Fibroblast of upper back skin (primary cell): ENCODE data around the gene SERPINI2.
"Not testable (repeated sequence)": the region's sequence is repeated elsewhere in the genome, so short reads cannot be mapped to it uniquely, and the experiment has no call there.

Experiments
- DNase-seq: peaks from one replicate; pipeline ENCODE4 v3.0.0-alpha.2; 2013

Gene SERPINI2

GRCh38 chr3:167445491-167445890, 28.4 kb downstream of the SERPINI2 start:
- no peak for DNase-seq

GRCh38 chr3:167441256-167441655, 32.6 kb downstream of the SERPINI2 start:
- no peak for DNase-seq

GRCh38 chr3:167437428-167438139, 36.3 kb downstream of the SERPINI2 start:
- no peak for DNase-seq

- not testable (repeated sequence) for DNase-seq
Observed at GRCh38 chr3:167426962-167427361, 46.9 kb downstream of the SERPINI2 start.

- not testable (repeated sequence) for DNase-seq
Observed at GRCh38 chr3:167422396-167422795, 51.4 kb downstream of the SERPINI2 start.

GRCh38 chr3:167409611-167410010, 64.2 kb downstream of the SERPINI2 start:
- no peak for DNase-seq

- DNase-seq, result peak; percentile 44
Observed at GRCh38 chr3:167406876-167407492, 66.9 kb downstream of the SERPINI2 start.

- DNase-seq, result no peak
Observed at GRCh38 chr3:167397826-167398225, 76.0 kb downstream of the SERPINI2 start.

GRCh38 chr3:167396075-167396474, 77.8 kb downstream of the SERPINI2 start:
- DNase-seq, result no peak

GRCh38 chr3:167394003-167394402, 79.8 kb downstream of the SERPINI2 start:
- DNase-seq, result no peak
